Mesenchymal stem cell (in vitro differentiated cells and primary cell): ENCODE results near the gene SRPK3.

Source experiments
- DNase-seq: peaks from one replicate; pipeline ENCODE4 v3.0.0-alpha.2; 2013
- H2AFZ ChIP-seq: one replicate; pipeline ENCODE4 v1.6.1; 2013; ENCODE audit warnings: low read depth, mild to moderate bottlenecking, control low read depth, inconsistent platforms, low read length, moderate library complexity
- H2AK5ac ChIP-seq: 2 replicates; pipeline ENCODE4 v1.6.1; 2013; ENCODE audit warnings: low read length, moderate library complexity, mild to moderate bottlenecking, inconsistent platforms; ENCODE audit not compliant: severe bottlenecking
- H2BK120ac ChIP-seq: one replicate; pipeline ENCODE4 v1.6.1; 2013; ENCODE audit warnings: low read depth, mild to moderate bottlenecking, inconsistent platforms, low read length, moderate library complexity
- H2BK12ac ChIP-seq, 2 experiments: one replicate each; pipeline ENCODE4 v1.6.1; 2013; ENCODE audit warnings: inconsistent platforms in 2 of 2, low read length in 2 of 2, mild to moderate bottlenecking in 2 of 2, moderate library complexity in 2 of 2, control low read depth in 1 of 2
- H2BK15ac ChIP-seq: one replicate; pipeline ENCODE4 v1.6.1; 2013; ENCODE audit warnings: mild to moderate bottlenecking, low read depth, inconsistent platforms; ENCODE audit not compliant: poor library complexity, severe bottlenecking
- H2BK5ac ChIP-seq: 2 replicates; pipeline ENCODE4 v1.6.1; 2013; ENCODE audit warnings: low read depth, mild to moderate bottlenecking, low read length, control low read depth, inconsistent platforms; ENCODE audit not compliant: poor library complexity, severe bottlenecking
- H3K14ac ChIP-seq, 2 experiments: one replicate each; pipeline ENCODE4 v1.6.1; 2013; ENCODE audit warnings: inconsistent platforms in 2 of 2, low read length in 2 of 2, control low read depth in 1 of 2, mild to moderate bottlenecking in 1 of 2, moderate library complexity in 1 of 2
- H3K18ac ChIP-seq, 2 experiments: one replicate each; pipeline ENCODE4 v1.6.1; 2013; ENCODE audit warnings: inconsistent platforms in 2 of 2, low read length in 2 of 2, control low read depth in 1 of 2, low read depth in 1 of 2, mild to moderate bottlenecking in 1 of 2
- H3K23ac ChIP-seq, 2 experiments: one replicate each; pipeline ENCODE4 v1.6.1; 2013; ENCODE audit warnings: inconsistent platforms in 2 of 2, low read length in 2 of 2, mild to moderate bottlenecking in 2 of 2, moderate library complexity in 2 of 2, control low read depth in 1 of 2
- H3K27ac ChIP-seq: 2 replicates; pipeline ENCODE4 v1.5.1; 2013; ENCODE audit warnings: mild to moderate bottlenecking, moderate library complexity, low read length, control low read depth, inconsistent platforms; ENCODE audit not compliant: poor library complexity, severe bottlenecking
- H3K27me3 ChIP-seq, 2 experiments: 2 replicates each; pipeline versions ENCODE4 v1.6.1 to v1.7.0; 2013; ENCODE audit warnings: low read length in 2 of 2, mild to moderate bottlenecking in 2 of 2, moderate library complexity in 2 of 2, control low read depth in 1 of 2, inconsistent platforms in 1 of 2; ENCODE audit not compliant: control insufficient read depth in 1 of 2, insufficient read depth in 1 of 2
- H3K36me3 ChIP-seq, 2 experiments: 2 replicates each; pipeline versions ENCODE4 v1.6.1 to v1.7.0; 2013; ENCODE audit warnings: low read length in 2 of 2, control low read depth in 1 of 2, inconsistent platforms in 1 of 2, low read depth in 1 of 2, mild to moderate bottlenecking in 1 of 2; ENCODE audit not compliant: insufficient read depth in 2 of 2, control insufficient read depth in 1 of 2
- H3K4ac ChIP-seq, 2 experiments: one replicate each; pipeline ENCODE4 v1.6.1; 2013; ENCODE audit warnings: inconsistent platforms in 2 of 2, low read length in 2 of 2, mild to moderate bottlenecking in 2 of 2, moderate library complexity in 2 of 2, control low read depth in 1 of 2, low read depth in 1 of 2
- H3K4me1 ChIP-seq: 2 replicates; pipeline ENCODE4 v1.6.1; 2013; ENCODE audit warnings: low read depth, low read length, control low read depth; ENCODE audit not compliant: control insufficient read depth, insufficient read depth
- H3K4me2 ChIP-seq: 2 replicates; pipeline ENCODE4 v1.6.1; 2013; ENCODE audit warnings: low read length, mild to moderate bottlenecking, inconsistent platforms; ENCODE audit not compliant: poor library complexity, severe bottlenecking
- H3K4me3 ChIP-seq, 2 experiments: 2 replicates each; pipeline versions ENCODE4 v1.5.1 to v1.7.0; 2013; ENCODE audit warnings: low read length in 2 of 2, mild to moderate bottlenecking in 2 of 2, control low read depth in 1 of 2, low read depth in 1 of 2; ENCODE audit not compliant: insufficient read depth in 1 of 2
- H3K79me1 ChIP-seq: replicated peaks from 2 replicates; pipeline ENCODE4 v1.6.1; 2013; ENCODE audit warnings: mild to moderate bottlenecking, control low read depth, low read length, inconsistent platforms; ENCODE audit not compliant: poor library complexity, severe bottlenecking
- H3K9ac ChIP-seq: 2 replicates; pipeline ENCODE4 v1.7.0; 2013; ENCODE audit warnings: mild to moderate bottlenecking, low read length, moderate library complexity
- H3K9me3 ChIP-seq: 2 replicates; pipeline ENCODE4 v1.7.0; 2013; ENCODE audit warnings: mild to moderate bottlenecking, low read length; ENCODE audit not compliant: control insufficient read depth
- H4K8ac ChIP-seq: one replicate; pipeline ENCODE4 v1.6.1; 2013; ENCODE audit warnings: inconsistent platforms, mild to moderate bottlenecking, low read length, moderate library complexity
- H4K91ac ChIP-seq: one replicate; pipeline ENCODE4 v1.6.1; 2013; ENCODE audit warnings: mild to moderate bottlenecking, low read length, inconsistent platforms
- WGBS: methylation state at CpG from one replicate; pipeline ENCODE4 v1.1.7; 2013; ENCODE audit warnings: mixed read lengths; 5-methylcytosine and 5-hydroxymethylcytosine counted together

SRPK3 gene

DNA sequence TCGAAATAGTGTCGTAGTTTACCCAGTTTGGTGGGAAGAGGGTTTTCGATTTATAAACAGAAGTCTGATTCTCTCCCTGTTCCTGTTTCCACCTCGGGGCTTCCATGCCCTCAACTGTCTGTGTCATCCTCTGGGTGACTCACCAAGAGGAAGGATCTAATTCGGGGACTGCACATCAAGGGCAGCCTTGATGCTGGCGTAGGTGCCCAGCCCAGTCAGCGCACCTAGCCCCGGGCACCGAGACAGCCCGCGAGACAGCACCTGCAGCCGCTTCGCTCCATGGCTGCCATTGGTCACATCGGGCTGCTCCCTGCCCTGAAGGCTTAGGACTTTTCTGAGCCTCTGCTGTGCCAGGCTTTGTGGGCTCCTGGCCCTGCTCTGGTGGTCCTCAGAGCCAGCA lies 48.4 kb upstream of the SRPK3 start:
- Histone ChIP-seq H3K23ac (no peak overlapping the region), H3K4me3 (no peak overlapping the region), H2BK12ac (no peak overlapping the region), H3K79me1 (peaks cover 4% of the 10 kb centered on the region), H2BK5ac (no peak overlapping the region), H3K36me3 (peaks cover 14 to 32% of the 10 kb centered on the region in 2 experiments), H3K14ac (no peak overlapping the region), H4K8ac (no peak overlapping the region), H3K27ac (no peak overlapping the region), H3K4me2 (no peak overlapping the region), H3K27me3 (no peaks in the 10 kb centered on the region), H3K4ac (no peak overlapping the region), H4K91ac (peak overlapping the region; percentile 15), H2BK15ac (no peak overlapping the region), H2AK5ac (no peak overlapping the region), H2BK120ac (no peak overlapping the region), H3K4me1 (peaks cover 11% of the 10 kb centered on the region), H3K9me3 (peaks cover 25% of the 10 kb centered on the region), H2AFZ (no peak overlapping the region), H3K18ac (no peak overlapping the region), H3K9ac (no peak overlapping the region)
- no peak for DNase-seq
- WGBS, result 83% methylated on average over 14 of the region's 14 CpGs

DNA sequence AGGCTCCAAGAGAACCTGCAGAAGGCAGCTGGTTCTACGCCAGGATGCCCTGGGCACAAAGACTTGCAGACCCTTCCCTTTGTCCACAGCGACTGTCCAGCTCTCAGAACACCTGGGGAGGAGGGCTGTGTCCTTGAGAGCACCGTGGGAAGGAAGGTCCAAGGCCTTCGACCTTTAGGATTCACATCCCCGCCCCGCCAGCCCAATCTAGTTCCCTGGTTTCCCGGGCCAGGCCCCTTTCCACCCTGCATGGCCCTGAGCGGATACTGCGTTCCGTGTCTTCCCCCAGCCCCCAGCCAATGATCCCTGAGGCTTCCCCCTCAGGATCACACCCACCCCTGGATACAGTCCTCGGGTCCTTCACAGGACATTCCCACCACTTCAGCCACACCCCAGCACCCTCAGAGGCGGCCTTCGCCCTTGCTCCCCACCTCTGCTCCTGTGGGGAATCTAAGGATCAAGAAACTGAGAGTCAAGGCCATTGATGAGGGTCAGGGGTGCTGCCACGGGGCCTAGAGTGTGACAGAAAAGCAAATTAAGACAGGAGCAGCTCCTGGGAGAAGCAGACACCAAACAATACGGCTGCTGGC lies 47.1 kb upstream of the SRPK3 start:
- no peaks in the 10 kb centered on the region for H3K79me1 ChIP-seq
- no peak overlapping the region for H3K4ac ChIP-seq
- H3K36me3 ChIP-seq, result peaks cover 21 to 38% of the 10 kb centered on the region in 2 experiments
- H4K91ac ChIP-seq, result no peak overlapping the region
- H2AK5ac ChIP-seq, result no peak overlapping the region
- H3K4me3 ChIP-seq, result no peak overlapping the region
- H2BK12ac ChIP-seq, result no peak overlapping the region
- H3K9me3 ChIP-seq, result peaks cover 25% of the 10 kb centered on the region
- H3K4me1 ChIP-seq, result peaks cover 2% of the 10 kb centered on the region
- no peak for DNase-seq
- no peak overlapping the region for H3K4me2 ChIP-seq
- H3K9ac ChIP-seq, result no peak overlapping the region
- H3K27ac ChIP-seq, result no peak overlapping the region
- H3K14ac ChIP-seq, result no peak overlapping the region
- no peaks in the 10 kb centered on the region for H3K27me3 ChIP-seq
- H4K8ac ChIP-seq, result no peak overlapping the region
- H2BK15ac ChIP-seq, result no peak overlapping the region
- no peak overlapping the region for H2BK5ac ChIP-seq
- H3K18ac ChIP-seq, result no peak overlapping the region
- 90% methylated on average over 12 of the region's 15 CpGs for WGBS
- no peak overlapping the region for H2AFZ ChIP-seq
- no peak overlapping the region for H3K23ac ChIP-seq
- H2BK120ac ChIP-seq, result no peak overlapping the region

DNA sequence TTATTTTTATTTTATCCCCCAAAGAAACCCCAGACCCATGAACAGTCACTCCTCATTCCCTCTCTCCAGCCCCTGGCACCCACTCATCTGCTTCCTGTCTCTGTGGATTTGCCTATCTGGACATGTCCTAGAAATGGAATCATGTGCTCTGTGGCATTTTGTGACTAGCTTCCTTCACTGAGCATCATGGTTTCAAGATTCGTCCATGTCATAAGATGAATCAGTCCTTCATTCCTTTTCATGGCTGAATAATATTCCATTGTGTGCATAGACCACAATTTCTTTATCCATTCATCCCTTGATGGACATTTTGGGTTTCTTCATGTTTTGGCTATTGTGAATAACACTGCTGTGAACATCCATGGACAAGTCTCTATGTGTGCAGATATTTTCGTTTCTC lies 46.0 kb upstream of the SRPK3 start:
- Histone ChIP-seq H2BK12ac (no peak overlapping the region), H3K4ac (no peak overlapping the region), H3K4me1 (peaks cover 2% of the 10 kb centered on the region), H2BK5ac (no peak overlapping the region), H3K79me1 (no peaks in the 10 kb centered on the region), H3K14ac (no peak overlapping the region), H3K23ac (no peak overlapping the region), H3K27me3 (no peaks in the 10 kb centered on the region), H3K27ac (no peak overlapping the region), H4K91ac (no peak overlapping the region), H2AK5ac (no peak overlapping the region), H4K8ac (no peak overlapping the region), H3K4me2 (no peak overlapping the region), H3K9ac (no peak overlapping the region), H2BK120ac (no peak overlapping the region), H3K4me3 (no peak overlapping the region), H3K36me3 (peaks cover 16 to 32% of the 10 kb centered on the region in 2 experiments), H2BK15ac (no peak overlapping the region), H3K18ac (no peak overlapping the region), H2AFZ (no peak overlapping the region), H3K9me3 (peaks cover 25% of the 10 kb centered on the region)
- WGBS, result 80% methylated on average over 1 of the region's 2 CpGs
- DNase-seq, result no peak

DNA sequence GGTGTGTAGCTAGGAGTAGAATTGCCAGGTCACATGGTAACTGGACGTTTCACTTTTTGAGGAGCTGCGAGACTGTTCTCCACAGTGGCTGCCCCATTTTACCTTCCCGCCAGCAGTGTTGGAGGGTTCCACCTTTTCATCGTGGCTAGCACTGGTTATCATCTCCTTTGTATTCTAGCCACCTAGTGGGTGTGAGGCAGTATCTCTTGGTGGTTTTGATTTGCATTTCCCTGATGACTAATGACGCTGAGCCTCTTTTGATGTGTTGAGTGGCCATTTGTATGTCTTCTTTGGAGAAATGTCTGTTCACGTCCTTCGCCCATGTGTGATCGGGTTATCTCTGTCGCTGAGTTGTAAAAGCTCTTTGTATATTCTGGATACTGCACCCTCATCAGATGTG lies 45.6 kb upstream of the SRPK3 start:
- Histone ChIP-seq H3K18ac (no peak overlapping the region), H2AFZ (no peak overlapping the region), H3K79me1 (no peaks in the 10 kb centered on the region), H2BK12ac (no peak overlapping the region), H3K4ac (no peak overlapping the region), H2BK5ac (no peak overlapping the region), H3K9me3 (peaks cover 25% of the 10 kb centered on the region), H3K4me2 (no peak overlapping the region), H3K27ac (no peak overlapping the region), H4K8ac (no peak overlapping the region), H3K27me3 (no peaks in the 10 kb centered on the region), H2BK120ac (no peak overlapping the region), H2AK5ac (no peak overlapping the region), H3K4me3 (no peak overlapping the region), H4K91ac (no peak overlapping the region), H3K4me1 (peaks cover 2% of the 10 kb centered on the region), H3K23ac (no peak overlapping the region), H3K9ac (no peak overlapping the region), H2BK15ac (no peak overlapping the region), H3K36me3 (peaks cover 15 to 36% of the 10 kb centered on the region in 2 experiments), H3K14ac (no peak overlapping the region)
- DNase-seq, result no peak
- 76% methylated on average over 9 of the region's 9 CpGs for WGBS
